HG02973 (cell line): ENCODE results near the gene LCP2.

Experiments used
- ATAC-seq: cut with Tn5 transposase; IDR thresholded peaks from one replicate; pipeline ENCODE4 v1.9.1; 2021; ENCODE audit warnings: moderate library complexity; ENCODE audit not compliant: unreplicated experiment

LCP2 gene

GRCh38 chr5:170316937-170317336 lies 19.4 kb upstream of the LCP2 start:
- ATAC-seq = no peak

DNA sequence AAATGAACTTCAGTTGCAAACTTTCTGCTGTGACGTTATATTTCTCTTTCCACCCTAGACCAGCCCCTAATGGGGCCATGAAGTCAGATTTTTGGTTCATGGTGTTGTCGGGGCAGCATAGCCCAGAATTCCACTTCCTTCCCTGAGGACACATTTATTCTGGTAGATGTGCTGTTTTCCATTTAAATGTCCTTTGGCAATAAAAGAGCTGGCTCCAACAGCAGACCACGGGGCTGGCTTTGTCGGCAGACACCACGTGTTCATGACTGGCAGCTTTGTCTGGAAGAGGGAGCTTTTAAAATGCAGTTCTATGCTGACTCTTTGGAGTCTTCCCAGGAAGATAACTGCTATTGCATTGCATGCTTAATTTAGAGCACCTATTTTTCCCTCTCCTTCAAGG lies 17.6 kb upstream of the LCP2 start:
- ATAC-seq = no peak

- ATAC-seq = no peak
These were observed 17.0 kb upstream of the LCP2 start for GRCh38 chr5:170314541-170315095.

DNA sequence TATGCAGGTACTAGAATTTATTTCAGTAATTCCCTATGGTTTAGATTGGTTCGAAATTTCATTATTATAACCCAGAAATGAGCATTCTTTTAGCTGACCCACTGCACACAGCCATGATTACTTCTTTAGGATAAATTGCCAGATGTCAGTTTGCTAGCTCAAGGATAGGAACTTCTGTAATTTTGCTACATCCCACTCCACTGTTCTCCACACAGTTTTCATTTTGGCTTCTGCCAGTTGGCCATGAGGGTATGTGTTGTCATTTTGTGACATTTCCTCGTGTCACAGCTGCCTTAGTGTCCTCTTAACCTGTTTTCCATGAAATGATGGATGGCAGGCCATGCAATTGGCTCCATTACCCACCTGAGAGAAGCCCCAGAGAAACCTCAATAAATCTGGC lies 16.2 kb upstream of the LCP2 start:
- ATAC-seq = no peak

- no peak for ATAC-seq
These were observed 15.8 kb upstream of the LCP2 start for GRCh38 chr5:170313344-170313743.

- ATAC-seq = no peak
These were observed 15.1 kb upstream of the LCP2 start for GRCh38 chr5:170312666-170313065.

GRCh38 chr5:170312301-170312595 lies 14.7 kb upstream of the LCP2 start:
- no peak for ATAC-seq

DNA sequence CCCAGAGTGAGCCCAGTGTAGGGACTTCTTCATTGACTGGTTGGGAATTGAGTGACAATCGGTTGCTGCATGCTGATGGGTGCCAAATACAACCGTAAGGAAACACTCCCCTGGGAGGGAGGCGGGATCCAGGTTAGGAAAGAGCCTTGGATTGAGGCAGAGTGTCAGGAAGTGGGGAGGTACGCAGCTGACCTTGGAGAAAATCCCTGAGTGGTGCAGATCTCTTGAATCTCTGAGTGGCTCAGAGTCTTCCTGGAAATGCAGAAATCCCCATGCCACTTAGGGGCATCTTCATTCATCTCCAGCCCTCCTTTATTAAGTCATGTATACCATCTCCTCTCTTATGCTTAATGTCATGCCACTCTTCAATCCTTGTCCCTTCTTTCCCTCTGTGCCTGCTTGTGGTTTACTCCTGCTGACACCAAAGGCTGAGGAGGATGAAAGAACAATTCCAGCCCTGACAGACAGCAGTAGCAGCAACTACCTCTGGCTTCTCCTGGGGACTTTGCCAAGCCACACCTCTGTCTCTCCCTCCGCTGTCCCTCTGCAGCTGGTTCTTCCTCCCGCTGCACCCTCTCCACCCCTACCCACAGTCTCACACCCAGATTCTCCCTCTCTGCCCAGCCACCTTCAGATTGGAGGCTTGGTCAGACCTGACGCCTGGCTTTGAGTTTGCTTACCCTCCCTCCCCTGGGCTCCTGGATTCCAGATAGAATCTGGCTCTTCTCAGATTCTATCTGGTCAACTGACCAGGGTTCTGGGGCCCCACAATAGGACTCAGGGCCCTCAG lies 14.1 kb upstream of the LCP2 start:
- ATAC-seq = no peak

- no peak for ATAC-seq
These were observed 12.8 kb upstream of the LCP2 start for GRCh38 chr5:170310256-170310926.

- ATAC-seq = no peak
These were observed 11.1 kb upstream of the LCP2 start for GRCh38 chr5:170308686-170309085.

GRCh38 chr5:170307575-170308465 lies 10.2 kb upstream of the LCP2 start:
- no peak for ATAC-seq

- no peak for ATAC-seq
These were observed 8.8 kb upstream of the LCP2 start for GRCh38 chr5:170306381-170306831.

- ATAC-seq = no peak
These were observed 8.1 kb upstream of the LCP2 start for GRCh38 chr5:170305646-170306025.

DNA sequence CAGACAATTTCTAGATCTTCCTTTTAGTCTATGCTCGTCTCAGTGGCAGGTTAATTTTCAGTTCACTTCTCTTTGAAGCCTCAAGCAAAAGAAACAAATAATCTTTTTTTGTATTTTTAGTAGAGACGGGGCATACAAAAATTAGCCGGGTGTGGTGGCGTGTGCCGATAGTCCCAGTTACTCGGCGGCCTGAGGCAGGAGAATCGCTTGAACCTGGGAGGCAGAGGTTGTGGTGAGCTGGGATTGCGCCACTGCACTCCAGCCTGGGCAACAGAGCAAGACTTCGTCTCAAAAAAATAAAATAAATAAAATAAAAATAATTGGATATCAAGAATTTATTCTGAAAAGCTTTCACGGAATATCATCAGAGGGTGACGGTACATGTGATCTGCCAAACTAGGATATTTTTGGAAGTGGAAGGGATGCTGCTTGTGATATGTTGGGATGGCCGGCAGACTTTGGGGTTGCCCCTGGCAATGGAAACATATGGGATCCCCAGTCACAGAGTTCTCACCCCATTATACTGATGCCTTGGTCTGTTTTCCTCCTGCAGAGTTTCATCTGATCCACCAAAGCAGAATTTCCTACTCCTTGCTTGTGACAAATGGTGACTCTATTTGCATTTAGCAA lies 7.6 kb upstream of the LCP2 start:
- ATAC-seq = no peak

- no peak for ATAC-seq
These were observed 6.0 kb upstream of the LCP2 start for GRCh38 chr5:170303549-170303948.

DNA sequence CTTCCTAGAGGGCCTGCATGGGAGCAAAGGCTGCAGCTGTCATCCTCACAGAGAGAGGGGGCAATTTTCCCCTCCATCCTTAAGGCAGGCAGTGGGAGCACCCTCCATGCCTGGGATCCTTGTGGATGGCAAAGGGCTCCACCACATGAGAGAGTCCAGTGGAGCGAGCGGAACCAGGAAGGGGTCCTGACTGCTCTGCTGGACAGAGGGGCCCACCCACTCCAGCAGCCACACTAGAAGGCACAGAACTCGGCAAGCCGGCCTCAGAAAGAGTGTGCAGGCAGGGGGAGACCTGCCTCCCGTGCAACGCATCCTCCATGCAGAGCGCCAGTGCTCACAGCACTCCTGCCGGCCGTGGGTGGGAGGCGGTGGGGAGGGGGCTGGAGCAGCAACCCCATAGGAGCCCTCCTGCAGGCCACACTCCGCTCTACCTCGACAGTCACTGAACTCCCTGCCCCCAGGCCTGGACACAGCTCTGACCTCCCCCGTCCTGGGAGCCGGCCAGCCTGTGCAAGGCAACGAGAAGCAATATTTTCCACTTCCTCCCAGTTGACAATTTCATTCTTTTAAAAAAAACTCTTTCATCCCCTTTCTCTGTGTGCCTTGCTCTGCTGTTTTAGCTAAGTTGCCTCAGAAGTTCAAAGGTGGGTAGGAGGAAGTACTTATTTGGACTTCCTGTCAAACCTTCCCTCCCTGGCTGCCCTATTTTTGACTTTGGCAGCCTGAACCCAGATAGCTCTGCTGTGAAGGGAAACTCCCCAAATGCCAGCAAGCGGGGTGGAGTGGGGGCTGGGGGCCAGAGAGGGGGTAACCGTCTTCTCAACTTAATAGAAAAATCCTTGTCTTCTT lies 5.3 kb upstream of the LCP2 start:
- peak; percentile 77 for ATAC-seq

- no peak for ATAC-seq
These were observed 4.5 kb upstream of the LCP2 start for GRCh38 chr5:170301981-170302652.

- ATAC-seq = no peak
These were observed 3.6 kb upstream of the LCP2 start for GRCh38 chr5:170301149-170301548.

DNA sequence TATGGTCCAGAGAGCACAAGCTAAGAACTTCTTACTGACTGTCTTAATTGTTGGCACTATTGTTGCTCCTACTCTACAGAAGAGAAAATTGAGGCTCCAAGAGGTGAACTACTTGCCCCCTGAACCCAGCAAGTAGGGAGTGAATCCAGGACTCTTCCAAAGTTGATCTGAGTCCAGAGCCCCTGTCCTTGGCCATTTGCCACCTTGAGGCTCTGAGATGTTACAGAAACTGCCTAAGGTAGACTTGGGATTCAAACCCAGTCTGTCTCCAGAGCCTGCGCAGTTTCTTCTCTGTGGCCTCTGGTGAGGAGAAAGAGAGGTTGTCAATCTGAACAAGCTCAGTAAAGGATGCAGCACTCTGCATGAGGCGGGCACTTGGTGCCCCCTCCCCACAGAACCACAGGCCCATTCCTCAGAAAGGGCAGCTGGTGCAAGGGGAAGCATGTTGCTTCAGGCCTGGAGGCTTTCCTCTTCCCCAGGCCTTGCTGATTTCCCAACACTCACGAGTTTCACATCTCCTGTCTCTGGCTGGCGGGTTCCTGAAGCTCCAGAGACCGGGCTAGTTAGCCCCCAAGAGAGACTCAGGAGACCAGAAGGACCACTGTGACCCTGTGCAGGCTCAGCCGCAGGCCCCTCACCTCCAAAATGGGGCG lies 2.9 kb upstream of the LCP2 start:
- no peak for ATAC-seq
